Transverse colon (tissue), 4 donors: ENCODE data around the gene ATG13.

Source experiments
- EP300 ChIP-seq: sonication (generic); formaldehyde crosslinking; IDR thresholded peaks from one replicate; pipeline ENCODE4 v1.6.1; 2017; ENCODE audit warnings: antibody characterized with exemption, low read depth
- POLR2A ChIP-seq: fragments of 450-650 bp; IDR thresholded peaks from one replicate; pipeline ENCODE4 v1.6.1; 2016; ENCODE audit warnings: antibody characterized with exemption, mild to moderate bottlenecking, moderate library complexity
- POLR2AphosphoS5 ChIP-seq, 3 donors: sonication (generic); formaldehyde crosslinking; IDR thresholded peaks; one replicate each; pipeline ENCODE4 v1.6.1; 2016; ENCODE audit warnings: antibody characterized with exemption in 3 of 3
- TF ChIP-seq, protein P1 (sequence below), 5 experiments: fragments of 200-600 bp in 3 of 5; fragments of 450-650 bp in 2 of 5; sonication (generic) in 3 of 5; IDR thresholded peaks; 1 replicate in 2 of 5; 2 replicates in 3 of 5; pipeline ENCODE4 v1.5.1; 2016 to 2017; ENCODE audit warnings: antibody characterized with exemption in 5 of 5, inconsistent platforms in 3 of 5, mild to moderate bottlenecking in 2 of 5, moderate library complexity in 1 of 5

DNA sequence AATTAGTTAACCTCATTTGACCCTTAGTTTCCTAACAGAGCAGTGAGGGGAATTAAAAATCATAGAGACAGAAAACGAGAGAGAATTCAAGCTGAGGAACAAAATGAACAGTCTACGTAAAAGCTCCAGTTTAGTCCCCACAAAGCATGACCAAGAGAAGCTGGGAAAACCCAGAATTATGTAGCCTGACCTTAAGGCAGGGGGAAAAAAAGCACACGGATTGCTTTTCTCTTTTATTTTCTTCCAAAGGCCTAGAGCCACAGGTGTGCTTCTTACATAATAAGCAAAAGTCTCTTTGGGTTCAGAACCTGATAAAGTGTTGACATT, 23.0 kb upstream of the ATG13 start:
- TF ChIP-seq, protein P1, sequence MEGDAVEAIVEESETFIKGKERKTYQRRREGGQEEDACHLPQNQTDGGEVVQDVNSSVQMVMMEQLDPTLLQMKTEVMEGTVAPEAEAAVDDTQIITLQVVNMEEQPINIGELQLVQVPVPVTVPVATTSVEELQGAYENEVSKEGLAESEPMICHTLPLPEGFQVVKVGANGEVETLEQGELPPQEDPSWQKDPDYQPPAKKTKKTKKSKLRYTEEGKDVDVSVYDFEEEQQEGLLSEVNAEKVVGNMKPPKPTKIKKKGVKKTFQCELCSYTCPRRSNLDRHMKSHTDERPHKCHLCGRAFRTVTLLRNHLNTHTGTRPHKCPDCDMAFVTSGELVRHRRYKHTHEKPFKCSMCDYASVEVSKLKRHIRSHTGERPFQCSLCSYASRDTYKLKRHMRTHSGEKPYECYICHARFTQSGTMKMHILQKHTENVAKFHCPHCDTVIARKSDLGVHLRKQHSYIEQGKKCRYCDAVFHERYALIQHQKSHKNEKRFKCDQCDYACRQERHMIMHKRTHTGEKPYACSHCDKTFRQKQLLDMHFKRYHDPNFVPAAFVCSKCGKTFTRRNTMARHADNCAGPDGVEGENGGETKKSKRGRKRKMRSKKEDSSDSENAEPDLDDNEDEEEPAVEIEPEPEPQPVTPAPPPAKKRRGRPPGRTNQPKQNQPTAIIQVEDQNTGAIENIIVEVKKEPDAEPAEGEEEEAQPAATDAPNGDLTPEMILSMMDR (IDR thresholded peaks at IDR 0.05), result no peak
- TF ChIP-seq POLR2A (no peak), POLR2AphosphoS5 (IDR thresholded peaks at IDR 0.05) (no peak), EP300 (no peak)
